ENCODE results near the gene FEM1A.
A peak's percentile ranks its signal among the peaks of the same experiment; 100 is the strongest.
"Not testable (repeated sequence)": the region's sequence is repeated elsewhere in the genome, so short reads cannot be mapped to it uniquely, and the experiment has no call there.

The FEM1A gene

GRCh38 chr19:4791183-4792018 is at the start of gene FEM1A:
FEM1A (plus strand) TSS chr19:4791734; CDS start chr19:4791855, 121 bp downstream.
- DNase-seq: peak; percentile 100

GRCh38 chr19:4742723-4743646 is 48.5 kb upstream of the FEM1A start:
- DNase-seq: no peak

- peak; percentile 81 for DNase-seq
These were observed 46.9 kb upstream of the FEM1A start for GRCh38 chr19:4744451-4745174.

GRCh38 chr19:4745175-4745574 is 46.4 kb upstream of the FEM1A start:
- not testable (repeated sequence) for DNase-seq

- no peak for DNase-seq
These were observed 45.5 kb upstream of the FEM1A start for GRCh38 chr19:4745986-4746385.

GRCh38 chr19:4748185-4748584 is 43.3 kb upstream of the FEM1A start:
- DNase-seq: no peak

GRCh38 chr19:4748589-4748988 is 42.9 kb upstream of the FEM1A start:
- DNase-seq: no peak

- no peak for DNase-seq
These were observed 41.5 kb upstream of the FEM1A start for GRCh38 chr19:4749870-4750590.

- DNase-seq: no peak
These were observed 37.3 kb upstream of the FEM1A start for GRCh38 chr19:4754248-4754647.

- no peak for DNase-seq
These were observed 36.1 kb upstream of the FEM1A start for GRCh38 chr19:4755459-4755858.

- no peak for DNase-seq
These were observed 33.5 kb upstream of the FEM1A start for GRCh38 chr19:4758082-4758481.

- DNase-seq: no peak
These were observed 32.9 kb upstream of the FEM1A start for GRCh38 chr19:4758659-4759058.

- peak; percentile 79 for DNase-seq
These were observed 31.9 kb upstream of the FEM1A start for GRCh38 chr19:4759388-4760284.

GRCh38 chr19:4760285-4760650 is 31.3 kb upstream of the FEM1A start:
- no peak for DNase-seq

GRCh38 chr19:4763021-4763420 is 28.5 kb upstream of the FEM1A start:
- DNase-seq: no peak

- DNase-seq: no peak
These were observed 27.2 kb upstream of the FEM1A start for GRCh38 chr19:4764393-4764660.

GRCh38 chr19:4768934-4769777 is 22.4 kb upstream of the FEM1A start:
- peak; percentile 83 for DNase-seq

GRCh38 chr19:4772566-4772965 is 19.0 kb upstream of the FEM1A start:
- DNase-seq: no peak

GRCh38 chr19:4773047-4773640 is 18.4 kb upstream of the FEM1A start:
- DNase-seq: no peak

GRCh38 chr19:4774136-4774535 is 17.4 kb upstream of the FEM1A start:
- DNase-seq: no peak

Measured in fibroblast of skin of right quadriceps (primary cell).